Loucy (cell line): ENCODE results near the gene FAM186B.

Source experiments
- EZH2phosphoT487 ChIP-seq: fragments of 200-600 bp; IDR thresholded peaks from 2 replicates; pipeline ENCODE4 v1.6.1; 2018; ENCODE audit warnings: antibody characterized with exemption, mild to moderate bottlenecking, moderate library complexity, borderline replicate concordance
- TF ChIP-seq, protein P1 (sequence below): fragments of 200-600 bp; sonication (generic); conservative IDR thresholded peaks from 2 replicates; pipeline ENCODE4 v1.5.1; 2014; ENCODE audit warnings: mild to moderate bottlenecking, antibody characterized with exemption, low read length

- TF ChIP-seq, protein P1, sequence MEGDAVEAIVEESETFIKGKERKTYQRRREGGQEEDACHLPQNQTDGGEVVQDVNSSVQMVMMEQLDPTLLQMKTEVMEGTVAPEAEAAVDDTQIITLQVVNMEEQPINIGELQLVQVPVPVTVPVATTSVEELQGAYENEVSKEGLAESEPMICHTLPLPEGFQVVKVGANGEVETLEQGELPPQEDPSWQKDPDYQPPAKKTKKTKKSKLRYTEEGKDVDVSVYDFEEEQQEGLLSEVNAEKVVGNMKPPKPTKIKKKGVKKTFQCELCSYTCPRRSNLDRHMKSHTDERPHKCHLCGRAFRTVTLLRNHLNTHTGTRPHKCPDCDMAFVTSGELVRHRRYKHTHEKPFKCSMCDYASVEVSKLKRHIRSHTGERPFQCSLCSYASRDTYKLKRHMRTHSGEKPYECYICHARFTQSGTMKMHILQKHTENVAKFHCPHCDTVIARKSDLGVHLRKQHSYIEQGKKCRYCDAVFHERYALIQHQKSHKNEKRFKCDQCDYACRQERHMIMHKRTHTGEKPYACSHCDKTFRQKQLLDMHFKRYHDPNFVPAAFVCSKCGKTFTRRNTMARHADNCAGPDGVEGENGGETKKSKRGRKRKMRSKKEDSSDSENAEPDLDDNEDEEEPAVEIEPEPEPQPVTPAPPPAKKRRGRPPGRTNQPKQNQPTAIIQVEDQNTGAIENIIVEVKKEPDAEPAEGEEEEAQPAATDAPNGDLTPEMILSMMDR = no peak
- TF ChIP-seq EZH2phosphoT487 = no peak
These were observed 57.0 kb downstream of the FAM186B start for GRCh38 chr12:49548481-49548821.
